Measurements from ENCODE around the gene EGR1.
A peak's percentile ranks its signal among the peaks of the same experiment; 100 is the strongest.
"Not testable (repeated sequence)": the region's sequence is repeated elsewhere in the genome, so short reads cannot be mapped to it uniquely, and the experiment has no call there.

The EGR1 gene

GRCh38 chr5:138472353-138472752, 7.1 kb downstream of the EGR1 start:
- no peaks in the 10 kb centered on the region for H3K9me3 Mint-ChIP-seq
- no peak overlapping the region for H3K4me3 Mint-ChIP-seq
- H3K27me3 Mint-ChIP-seq: peaks cover 8% of the 10 kb centered on the region
- ATAC-seq (no peak), DNase-seq (no peak)
- no peak overlapping the region for H3K27ac Mint-ChIP-seq
- peaks cover 27% of the 10 kb centered on the region for H3K4me1 Mint-ChIP-seq
- H3K36me3 Mint-ChIP-seq (ENCODE audit: low read depth): peaks cover 15% of the 10 kb centered on the region

GRCh38 chr5:138473151-138473550, 7.9 kb downstream of the EGR1 start:
- not testable (repeated sequence) for H3K4me3 Mint-ChIP-seq; ATAC-seq; DNase-seq; H3K27ac Mint-ChIP-seq; H3K36me3 Mint-ChIP-seq (ENCODE audit: low read depth); H3K9me3 Mint-ChIP-seq; H3K27me3 Mint-ChIP-seq
- H3K4me1 Mint-ChIP-seq: peaks cover 21% of the 10 kb centered on the region

GRCh38 chr5:138476918-138477317, 11.6 kb downstream of the EGR1 start:
- Mint-ChIP-seq H3K36me3 (ENCODE audit: low read depth) (no peaks in the 10 kb centered on the region), H3K4me3 (no peak overlapping the region), H3K9me3 (no peaks in the 10 kb centered on the region), H3K27ac (peak overlapping the region; percentile 45), H3K4me1 (peaks cover 15% of the 10 kb centered on the region), H3K27me3 (peaks cover 15% of the 10 kb centered on the region)
- no peak for DNase-seq
- ATAC-seq: no peak

DNA sequence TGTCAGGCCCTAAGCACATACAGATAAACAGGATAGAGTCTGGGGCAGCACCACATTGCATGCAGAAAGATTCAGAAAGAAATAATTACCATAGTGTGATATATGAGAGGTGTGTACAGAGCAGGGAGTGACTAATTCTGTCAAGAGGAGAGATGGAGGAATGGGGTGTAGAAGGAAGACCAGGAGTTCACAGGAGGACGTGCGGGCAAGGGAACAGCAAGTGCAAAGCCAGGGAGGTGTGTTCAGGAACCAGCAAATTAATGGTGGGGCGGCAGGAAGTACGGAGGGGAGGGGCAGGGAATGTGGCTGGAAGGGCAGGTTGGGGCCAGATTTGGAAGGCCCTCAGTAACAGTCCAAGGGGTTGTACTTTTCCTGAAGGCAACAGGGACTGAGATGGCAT, 17.4 kb downstream of the EGR1 start:
- ATAC-seq (no peak), DNase-seq (no peak)
- peaks cover 2% of the 10 kb centered on the region for H3K4me1 Mint-ChIP-seq
- H3K4me3 Mint-ChIP-seq: no peak overlapping the region
- H3K27me3 Mint-ChIP-seq: peaks cover 11% of the 10 kb centered on the region
- H3K27ac Mint-ChIP-seq: no peak overlapping the region
- no peaks in the 10 kb centered on the region for H3K9me3 Mint-ChIP-seq
- no peaks in the 10 kb centered on the region for H3K36me3 Mint-ChIP-seq (ENCODE audit: low read depth)

- H3K4me3 Mint-ChIP-seq: no peak overlapping the region
- H3K27me3 Mint-ChIP-seq: peaks cover 31% of the 10 kb centered on the region
- H3K27ac Mint-ChIP-seq: no peak overlapping the region
- H3K36me3 Mint-ChIP-seq (ENCODE audit: low read depth): no peaks in the 10 kb centered on the region
- ATAC-seq: no peak
- H3K9me3 Mint-ChIP-seq: no peaks in the 10 kb centered on the region
- no peak for DNase-seq
- H3K4me1 Mint-ChIP-seq: peaks cover 13% of the 10 kb centered on the region
Measured at GRCh38 chr5:138488481-138488945, 23.2 kb downstream of the EGR1 start.

DNA sequence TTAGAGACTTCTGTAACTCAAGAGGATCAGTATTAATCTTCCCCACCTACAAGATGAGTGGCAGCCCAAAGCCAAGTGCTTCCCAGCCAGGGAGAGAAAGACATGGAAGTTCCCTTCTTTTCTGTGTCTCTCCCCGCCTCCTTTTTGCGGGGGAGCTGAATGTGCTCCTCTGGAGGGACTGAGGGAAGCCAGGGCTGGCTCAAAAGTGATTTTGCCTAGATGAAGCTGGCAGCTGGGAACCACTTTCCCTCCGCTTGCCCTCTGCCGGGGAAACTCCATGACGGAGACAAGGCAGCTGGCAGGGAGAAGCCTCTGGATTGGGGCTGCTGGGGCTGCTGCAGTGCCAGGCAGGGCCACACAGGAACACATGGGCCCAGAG, 24.4 kb downstream of the EGR1 start:
- Mint-ChIP-seq H3K4me1 (peaks cover 13% of the 10 kb centered on the region), H3K27ac (no peak overlapping the region), H3K27me3 (peaks cover 31% of the 10 kb centered on the region), H3K9me3 (no peaks in the 10 kb centered on the region), H3K36me3 (ENCODE audit: low read depth) (no peaks in the 10 kb centered on the region), H3K4me3 (no peak overlapping the region)
- no peak for ATAC-seq
- no peak for DNase-seq

- Mint-ChIP-seq H3K36me3 (ENCODE audit: low read depth) (no peaks in the 10 kb centered on the region), H3K9me3 (no peaks in the 10 kb centered on the region), H3K27ac (no peak overlapping the region), H3K4me1 (peaks cover 13% of the 10 kb centered on the region), H3K27me3 (peaks cover 31% of the 10 kb centered on the region), H3K4me3 (no peak overlapping the region)
- DNase-seq (no peak), ATAC-seq (no peak)
Measured at GRCh38 chr5:138490648-138491283, 25.5 kb downstream of the EGR1 start.

- Mint-ChIP-seq H3K4me1 (peaks cover 13% of the 10 kb centered on the region), H3K4me3 (no peak overlapping the region), H3K27ac (no peak overlapping the region), H3K9me3 (no peaks in the 10 kb centered on the region), H3K27me3 (peaks cover 31% of the 10 kb centered on the region), H3K36me3 (ENCODE audit: low read depth) (no peaks in the 10 kb centered on the region)
- ATAC-seq (no peak), DNase-seq (no peak)
Measured at GRCh38 chr5:138491284-138491648, 26.0 kb downstream of the EGR1 start.

DNA sequence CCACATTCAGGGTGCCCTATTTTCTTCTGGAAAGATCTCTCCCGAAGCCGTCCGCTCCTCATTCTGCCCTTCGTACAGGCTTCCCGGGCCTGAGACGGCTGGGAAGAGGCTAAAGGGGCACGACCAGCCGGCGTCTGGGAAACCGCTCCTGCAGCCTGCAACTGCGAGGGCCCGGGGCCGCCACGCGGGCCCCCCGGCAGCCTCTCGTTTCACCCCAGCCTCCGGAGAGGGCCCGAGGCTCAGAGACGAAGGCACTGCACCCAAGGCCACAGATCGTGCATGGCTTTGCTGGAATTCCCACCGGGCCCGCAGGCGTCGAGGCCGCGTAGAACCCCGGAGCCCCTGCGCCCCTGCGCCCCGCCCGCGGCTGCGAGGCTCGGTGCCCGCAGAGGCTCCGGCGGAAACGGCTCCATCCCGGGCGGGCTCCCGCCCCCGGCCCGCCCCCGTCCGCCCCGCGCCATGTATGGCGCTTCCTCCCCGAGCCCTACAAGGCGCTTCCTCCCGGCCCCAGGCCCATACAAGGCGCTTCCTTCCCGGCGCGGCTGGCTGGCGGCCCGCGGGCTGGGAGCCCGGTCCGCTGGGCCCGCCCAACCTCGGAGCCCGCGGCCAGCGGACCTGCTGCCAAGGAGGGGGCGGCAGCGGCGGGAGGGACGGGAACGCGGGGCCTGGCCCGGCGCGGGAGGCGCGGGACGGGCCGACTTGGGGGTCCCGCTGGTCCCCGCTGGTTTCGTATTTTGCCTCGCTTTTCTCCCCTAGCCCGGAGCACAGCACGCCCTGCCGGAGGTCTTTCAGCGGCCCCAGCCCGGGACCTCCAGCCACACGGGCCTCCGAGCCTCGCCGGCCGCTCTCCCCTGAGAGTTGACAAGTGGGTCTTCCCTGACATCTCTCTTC, 26.6 kb downstream of the EGR1 start:
- peak overlapping the region; percentile 85 for H3K4me3 Mint-ChIP-seq
- H3K27me3 Mint-ChIP-seq: peaks cover 27% of the 10 kb centered on the region
- H3K27ac Mint-ChIP-seq: peak overlapping the region; percentile 85
- peaks cover 13% of the 10 kb centered on the region for H3K4me1 Mint-ChIP-seq
- no peaks in the 10 kb centered on the region for H3K9me3 Mint-ChIP-seq
- DNase-seq (peak; percentile 83), ATAC-seq (peak; percentile 98)
- H3K36me3 Mint-ChIP-seq (ENCODE audit: low read depth): no peaks in the 10 kb centered on the region

DNA sequence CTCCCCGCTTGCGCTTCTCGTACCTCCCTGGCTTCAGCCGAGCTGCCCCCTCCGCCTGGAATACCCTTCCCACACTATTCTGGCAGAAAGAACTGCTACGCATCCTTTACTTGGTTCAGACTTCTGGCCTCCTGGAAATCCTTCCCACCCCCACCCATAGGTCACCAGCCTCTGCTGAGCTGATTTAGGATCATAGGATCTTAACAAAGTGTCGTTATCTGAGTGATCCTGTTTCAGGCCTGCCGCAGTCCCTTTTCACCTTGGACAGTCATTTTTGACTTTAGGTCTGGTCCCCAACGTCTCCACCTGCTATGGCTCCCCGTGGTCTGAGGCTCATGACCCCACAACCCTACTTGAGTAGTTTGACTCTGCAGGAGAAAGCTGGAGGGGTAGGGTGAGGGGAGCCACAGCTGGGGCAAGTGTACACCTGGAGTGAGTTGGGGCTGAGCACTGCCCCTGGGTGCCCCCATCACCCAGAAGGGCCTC, 27.3 kb downstream of the EGR1 start:
- H3K4me1 Mint-ChIP-seq: peaks cover 13% of the 10 kb centered on the region
- no peaks in the 10 kb centered on the region for H3K9me3 Mint-ChIP-seq
- no peak for DNase-seq
- peaks cover 27% of the 10 kb centered on the region for H3K27me3 Mint-ChIP-seq
- H3K4me3 Mint-ChIP-seq: peak overlapping the region; percentile 85
- no peaks in the 10 kb centered on the region for H3K36me3 Mint-ChIP-seq (ENCODE audit: low read depth)
- peak; percentile 1 for ATAC-seq
- H3K27ac Mint-ChIP-seq: peak overlapping the region; percentile 85

DNA sequence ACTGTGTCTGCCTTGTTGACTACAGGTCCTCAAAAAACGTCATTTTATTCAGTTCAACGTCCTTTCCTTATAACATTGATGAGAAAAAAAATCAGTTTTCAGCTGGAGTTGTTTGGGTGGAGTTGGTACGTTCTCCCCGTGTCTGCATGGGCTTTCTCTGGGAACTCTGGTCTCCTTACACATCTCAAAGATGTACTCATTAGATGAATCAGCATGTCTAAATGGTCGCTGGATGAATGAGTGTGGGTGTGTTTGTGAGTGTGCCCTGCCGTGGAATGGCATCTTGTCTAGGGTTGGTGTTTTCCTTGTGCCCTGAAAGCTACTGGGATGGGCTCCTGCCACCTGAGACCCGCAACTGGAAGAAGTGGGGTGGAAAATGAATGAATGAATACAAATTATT, 30.1 kb downstream of the EGR1 start:
- DNase-seq: no peak
- no peak overlapping the region for H3K27ac Mint-ChIP-seq
- no peak for ATAC-seq
- no peak overlapping the region for H3K4me3 Mint-ChIP-seq
- peaks cover 13% of the 10 kb centered on the region for H3K4me1 Mint-ChIP-seq
- no peaks in the 10 kb centered on the region for H3K9me3 Mint-ChIP-seq
- peaks cover 16% of the 10 kb centered on the region for H3K27me3 Mint-ChIP-seq
- H3K36me3 Mint-ChIP-seq (ENCODE audit: low read depth): no peaks in the 10 kb centered on the region

- H3K4me3 Mint-ChIP-seq: no peak overlapping the region
- H3K9me3 Mint-ChIP-seq: no peaks in the 10 kb centered on the region
- no peak for DNase-seq
- H3K27ac Mint-ChIP-seq: no peak overlapping the region
- H3K27me3 Mint-ChIP-seq: no peaks in the 10 kb centered on the region
- H3K36me3 Mint-ChIP-seq (ENCODE audit: low read depth): no peaks in the 10 kb centered on the region
- H3K4me1 Mint-ChIP-seq: no peaks in the 10 kb centered on the region
- ATAC-seq: no peak
Measured at GRCh38 chr5:138498376-138498775, 33.1 kb downstream of the EGR1 start.

DNA sequence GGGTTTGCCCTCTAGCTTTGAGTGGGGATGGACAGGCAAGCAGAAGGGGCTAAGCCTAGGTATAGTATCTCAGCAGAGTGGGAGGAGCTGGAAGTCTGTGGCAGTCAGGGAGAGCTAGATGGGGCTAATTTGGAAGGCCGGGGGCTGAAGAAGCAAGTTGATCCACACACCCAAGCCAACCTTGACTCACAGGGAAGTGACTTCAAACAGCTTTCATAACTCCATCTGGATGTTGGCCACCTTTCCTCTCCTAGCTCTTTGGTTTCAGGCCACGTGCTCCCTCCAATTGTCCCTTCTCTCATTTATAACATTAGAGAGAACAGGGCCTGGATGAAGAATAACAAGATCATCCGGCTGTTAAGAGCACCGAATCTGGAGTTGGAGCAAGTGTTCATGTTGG, 36.8 kb downstream of the EGR1 start:
- Mint-ChIP-seq H3K9me3 (no peaks in the 10 kb centered on the region), H3K27ac (no peak overlapping the region), H3K4me1 (peaks cover 3% of the 10 kb centered on the region), H3K36me3 (ENCODE audit: low read depth) (peaks cover 2% of the 10 kb centered on the region), H3K27me3 (no peaks in the 10 kb centered on the region), H3K4me3 (no peak overlapping the region)
- DNase-seq (no peak), ATAC-seq (no peak)

DNA sequence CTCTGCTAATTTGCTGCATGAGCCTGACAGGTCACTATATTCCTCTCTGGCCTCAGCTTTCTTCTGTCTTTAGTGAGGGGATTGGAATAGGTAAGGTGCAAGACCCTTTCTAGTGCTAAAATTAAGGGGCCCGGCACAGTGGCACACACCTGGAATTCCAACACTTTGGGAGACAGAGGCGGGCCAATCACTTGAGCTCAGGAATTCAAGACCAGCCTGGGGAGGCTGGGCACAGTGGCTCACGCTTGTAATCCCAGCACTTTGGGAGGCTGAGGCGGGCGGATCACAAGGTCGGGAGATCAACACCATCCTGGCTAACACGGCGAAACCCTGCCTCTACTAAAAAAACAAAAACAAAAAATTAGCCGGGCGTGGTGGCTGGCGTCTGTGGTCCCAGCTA, 37.2 kb downstream of the EGR1 start:
- H3K4me1 Mint-ChIP-seq: peaks cover 3% of the 10 kb centered on the region
- H3K27ac Mint-ChIP-seq: no peak overlapping the region
- DNase-seq (no peak), ATAC-seq (no peak)
- H3K27me3 Mint-ChIP-seq: no peaks in the 10 kb centered on the region
- H3K4me3 Mint-ChIP-seq: no peak overlapping the region
- H3K9me3 Mint-ChIP-seq: no peaks in the 10 kb centered on the region
- peaks cover 6% of the 10 kb centered on the region for H3K36me3 Mint-ChIP-seq (ENCODE audit: low read depth)

All from activated naive CD8-positive, alpha-beta T cell treated with anti-CD3 and anti-CD28 coated beads, Interleukin-2, amount 50 U/mL, for 24 hours (primary cell).